DOHH2 (cell line): ENCODE data around the gene CDK4.

Source experiments
- H3F3A ChIP-seq: fragments of 200-600 bp; sonication (generic), shearing (Covaris generic); 2 replicates; pipeline ENCODE4 v1.6.0; 2016; ENCODE audit warnings: antibody characterized with exemption, mild to moderate bottlenecking; ENCODE audit not compliant: control insufficient read depth, insufficient read depth
- H3K27ac ChIP-seq: fragments of 200-600 bp; sonication (generic); 2 replicates; pipeline ENCODE4 v1.5.1; 2014; ENCODE audit warnings: low read depth, mild to moderate bottlenecking, low read length, moderate library complexity
- H3K27me3 ChIP-seq: fragments of 200-600 bp; sonication (generic); 2 replicates; pipeline ENCODE4 v1.6.1; 2014; ENCODE audit warnings: mild to moderate bottlenecking, low read length, mixed read lengths; ENCODE audit not compliant: control insufficient read depth
- H3K36me3 ChIP-seq: fragments of 200-600 bp; sonication (generic); 2 replicates; pipeline ENCODE4 v1.6.1; 2014; ENCODE audit warnings: mild to moderate bottlenecking, low read length, moderate library complexity, mixed read lengths; ENCODE audit not compliant: control insufficient read depth
- H3K4me1 ChIP-seq: fragments of 200-600 bp; sonication (generic); 2 replicates; pipeline ENCODE4 v1.6.1; 2014; ENCODE audit warnings: mild to moderate bottlenecking, low read length, mixed read lengths; ENCODE audit not compliant: control insufficient read depth
- H3K4me2 ChIP-seq: fragments of 200-600 bp; sonication (generic); 2 replicates; pipeline ENCODE4 v1.6.0; 2014; ENCODE audit warnings: mild to moderate bottlenecking, low read length, moderate library complexity
- H3K4me3 ChIP-seq: fragments of 200-600 bp; sonication (generic); 2 replicates; pipeline ENCODE4 v1.5.1; 2014; ENCODE audit warnings: mild to moderate bottlenecking, low read length, mixed read lengths
- H3K79me2 ChIP-seq: fragments of 200-600 bp; sonication (generic); 2 replicates; pipeline ENCODE4 v1.6.1; 2014; ENCODE audit warnings: mild to moderate bottlenecking, low read length, mixed read lengths; ENCODE audit not compliant: control insufficient read depth
- H3K9me2 ChIP-seq: fragments of 200-600 bp; sonication (generic); replicated peaks from 2 replicates; pipeline ENCODE4 v1.6.1; 2014; ENCODE audit warnings: mild to moderate bottlenecking, low read length, mixed read lengths; ENCODE audit not compliant: control insufficient read depth
- H3K9me3 ChIP-seq: fragments of 200-600 bp; sonication (generic); 2 replicates; pipeline ENCODE4 v1.6.1; 2014; ENCODE audit warnings: antibody characterized with exemption, low read length, mixed read lengths; ENCODE audit not compliant: control insufficient read depth, insufficient read depth
- H4K20me1 ChIP-seq: fragments of 200-600 bp; sonication (generic); 2 replicates; pipeline ENCODE4 v1.6.0; 2014; ENCODE audit warnings: low read depth, mild to moderate bottlenecking, antibody characterized with exemption, low read length, moderate library complexity; ENCODE audit not compliant: control insufficient read depth, insufficient read depth
- EZH2phosphoT487 ChIP-seq: fragments of 200-600 bp; sonication (generic); IDR thresholded peaks from 2 replicates; pipeline ENCODE4 v1.6.1; 2017; ENCODE audit warnings: borderline replicate concordance, mild to moderate bottlenecking, antibody characterized with exemption, low read length, moderate library complexity, mixed read lengths
- TF ChIP-seq, protein P1 (sequence below): fragments of 200-600 bp; sonication (generic); IDR thresholded peaks from one replicate; pipeline ENCODE4 v1.5.1; 2014; ENCODE audit warnings: antibody characterized with exemption, mild to moderate bottlenecking, low read depth, low read length; ENCODE audit not compliant: poor library complexity, severe bottlenecking

CDK4 gene

DNA sequence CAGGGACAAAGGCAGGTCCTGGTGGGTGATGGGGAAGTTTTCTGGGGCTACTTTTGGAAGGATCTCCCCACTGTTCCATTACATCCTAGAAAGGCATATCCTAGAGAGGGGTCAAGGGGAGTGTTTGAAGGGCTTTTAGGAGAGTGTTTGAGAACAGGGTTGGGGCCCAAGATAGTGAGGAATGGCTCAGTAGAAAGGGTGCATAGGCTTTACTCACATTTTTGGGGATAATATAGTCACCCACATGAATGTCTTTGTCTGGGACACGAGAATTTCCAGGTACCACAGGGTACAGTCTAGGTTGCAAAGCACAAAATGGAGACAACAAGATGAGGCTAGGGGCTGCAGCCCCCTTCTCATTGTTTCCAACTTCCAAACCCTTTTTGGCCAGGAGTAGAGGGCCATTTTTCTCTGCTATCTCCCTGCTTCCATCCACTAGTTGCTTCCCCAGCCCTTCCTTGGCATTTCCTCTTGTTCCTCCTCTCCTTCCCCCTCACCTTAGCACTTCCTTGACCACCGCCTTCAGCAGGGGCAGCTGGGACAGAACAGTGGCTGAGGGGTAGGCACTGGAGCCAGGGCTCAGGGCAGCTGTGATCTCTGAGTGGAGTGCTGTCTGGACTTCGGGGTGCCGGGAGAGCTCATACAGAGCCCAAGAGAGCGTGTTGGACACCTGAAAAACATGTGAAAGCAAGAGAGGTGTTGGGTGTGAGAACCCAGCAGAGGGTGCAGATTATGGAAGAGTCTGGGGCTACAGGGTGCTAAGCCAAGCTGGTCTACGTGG lies 12.0 kb upstream of the CDK4 start:
- H3K27ac ChIP-seq = no peak overlapping the region
- H4K20me1 ChIP-seq = peaks cover 16% of the 10 kb centered on the region; the same call in 1 of the 2 replicates
- H3K36me3 ChIP-seq = peaks cover 30% of the 10 kb centered on the region
- peaks cover 17% of the 10 kb centered on the region for H3K79me2 ChIP-seq
- H3K4me2 ChIP-seq = peak overlapping the region; percentile 90
- peak overlapping the region; percentile 71 for H3K4me3 ChIP-seq
- peaks cover 15% of the 10 kb centered on the region for H3F3A ChIP-seq
- H3K9me2 ChIP-seq = no peaks in the 10 kb centered on the region
- no peaks in the 10 kb centered on the region for H3K9me3 ChIP-seq
- TF ChIP-seq, protein P1, sequence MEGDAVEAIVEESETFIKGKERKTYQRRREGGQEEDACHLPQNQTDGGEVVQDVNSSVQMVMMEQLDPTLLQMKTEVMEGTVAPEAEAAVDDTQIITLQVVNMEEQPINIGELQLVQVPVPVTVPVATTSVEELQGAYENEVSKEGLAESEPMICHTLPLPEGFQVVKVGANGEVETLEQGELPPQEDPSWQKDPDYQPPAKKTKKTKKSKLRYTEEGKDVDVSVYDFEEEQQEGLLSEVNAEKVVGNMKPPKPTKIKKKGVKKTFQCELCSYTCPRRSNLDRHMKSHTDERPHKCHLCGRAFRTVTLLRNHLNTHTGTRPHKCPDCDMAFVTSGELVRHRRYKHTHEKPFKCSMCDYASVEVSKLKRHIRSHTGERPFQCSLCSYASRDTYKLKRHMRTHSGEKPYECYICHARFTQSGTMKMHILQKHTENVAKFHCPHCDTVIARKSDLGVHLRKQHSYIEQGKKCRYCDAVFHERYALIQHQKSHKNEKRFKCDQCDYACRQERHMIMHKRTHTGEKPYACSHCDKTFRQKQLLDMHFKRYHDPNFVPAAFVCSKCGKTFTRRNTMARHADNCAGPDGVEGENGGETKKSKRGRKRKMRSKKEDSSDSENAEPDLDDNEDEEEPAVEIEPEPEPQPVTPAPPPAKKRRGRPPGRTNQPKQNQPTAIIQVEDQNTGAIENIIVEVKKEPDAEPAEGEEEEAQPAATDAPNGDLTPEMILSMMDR = no peak
- TF ChIP-seq EZH2phosphoT487 = no peak
- peaks cover 32% of the 10 kb centered on the region for H3K4me1 ChIP-seq
- H3K27me3 ChIP-seq = peaks cover 30% of the 10 kb centered on the region

GRCh38 chr12:57762463-57762862 lies 10.4 kb upstream of the CDK4 start:
- peaks cover 35% of the 10 kb centered on the region for H3K4me1 ChIP-seq
- no peak overlapping the region for H3K4me3 ChIP-seq
- peaks cover 15% of the 10 kb centered on the region for H3F3A ChIP-seq
- no peaks in the 10 kb centered on the region for H3K9me2 ChIP-seq
- peaks cover 33% of the 10 kb centered on the region for H3K79me2 ChIP-seq
- H3K9me3 ChIP-seq = no peaks in the 10 kb centered on the region
- H3K27me3 ChIP-seq = peaks cover 30% of the 10 kb centered on the region
- TF ChIP-seq EZH2phosphoT487 = no peak
- TF ChIP-seq, protein P1 = no peak
- no peak overlapping the region for H3K27ac ChIP-seq
- H3K4me2 ChIP-seq = no peak overlapping the region
- H3K36me3 ChIP-seq = peaks cover 40% of the 10 kb centered on the region
- H4K20me1 ChIP-seq = peaks cover 16% of the 10 kb centered on the region; the same call in 1 of the 2 replicates

- Histone ChIP-seq H3K27ac (no peak overlapping the region), H3K36me3 (peaks cover 48% of the 10 kb centered on the region), H3K4me3 (no peak overlapping the region), H3K27me3 (peaks cover 24% of the 10 kb centered on the region), H3K4me1 (peaks cover 39% of the 10 kb centered on the region), H3K9me3 (no peaks in the 10 kb centered on the region), H4K20me1 (peaks cover 16% of the 10 kb centered on the region; the same call in 1 of the 2 replicates), H3F3A (peaks cover 16% of the 10 kb centered on the region), H3K9me2 (no peaks in the 10 kb centered on the region), H3K4me2 (no peak overlapping the region), H3K79me2 (peaks cover 42% of the 10 kb centered on the region)
- no peak for TF ChIP-seq EZH2phosphoT487
- TF ChIP-seq, protein P1 = no peak
Observed at GRCh38 chr12:57761391-57761998, 9.4 kb upstream of the CDK4 start.
